Fibroblast of villous mesenchyme (primary cell): ENCODE data around the gene WDFY3. TPM values are rescaled to one million over a fixed set of nuclear protein-coding genes. Genes with fewer than 3 reads are reported as not detected.

Source experiments
- DNase-seq: peaks from one replicate; pipeline ENCODE4 v3.0.0-alpha.2; 2010; ENCODE audit warnings: low read depth
- H3K4me3 ChIP-seq: 2 replicates; pipeline ENCODE4 v1.5.1; 2011; ENCODE audit warnings: low read depth, mild to moderate bottlenecking, low read length
- CTCF ChIP-seq: IDR thresholded peaks from 2 replicates; pipeline ENCODE4 v1.5.1; 2012; ENCODE audit warnings: low read depth, mild to moderate bottlenecking, low read length; ENCODE audit not compliant: insufficient read depth
- total RNA-seq: library from RNA; depleted of rRNA; stranded (reverse); fragments of >200 nt; gene quantifications from 2 replicates; pipeline ENCODE4 v1.2.3, GENCODE V29; 2012

Gene WDFY3
- total RNA-seq, 1 donor, result 98.0 TPM

- H3K4me3 ChIP-seq, result no peak overlapping the region
- no peak for DNase-seq
- no peak for TF ChIP-seq CTCF
Measured at GRCh38 chr4:84727491-84727890, 239.0 kb downstream of the WDFY3 start.

- no peak for TF ChIP-seq CTCF
- no peak for DNase-seq
- H3K4me3 ChIP-seq, result no peak overlapping the region
Measured at GRCh38 chr4:84726356-84726755, 240.1 kb downstream of the WDFY3 start.

GRCh38 chr4:84722720-84723119, 243.8 kb downstream of the WDFY3 start:
- no peak for TF ChIP-seq CTCF
- H3K4me3 ChIP-seq, result no peak overlapping the region
- DNase-seq, result no peak

- DNase-seq, result peak; percentile 17
- H3K4me3 ChIP-seq, result no peak overlapping the region
- TF ChIP-seq CTCF, result no peak
Measured at GRCh38 chr4:84719115-84719514, 247.4 kb downstream of the WDFY3 start.

GRCh38 chr4:84718699-84719098, 247.8 kb downstream of the WDFY3 start:
- no peak overlapping the region for H3K4me3 ChIP-seq
- TF ChIP-seq CTCF, result no peak
- no peak for DNase-seq

- no peak for TF ChIP-seq CTCF
- no peak for DNase-seq
- no peak overlapping the region for H3K4me3 ChIP-seq
Measured at GRCh38 chr4:84710548-84710947, 255.9 kb downstream of the WDFY3 start.

- no peak for TF ChIP-seq CTCF
- DNase-seq, result no peak
Measured at GRCh38 chr4:84708406-84709135, 257.9 kb downstream of the WDFY3 start.

More at GRCh38 chr4:84708406-84709135, 257.9 kb downstream of the WDFY3 start:
- no peak overlapping the region for H3K4me3 ChIP-seq
